ENCODE measurements around the gene CDC25B.

Gene CDC25B

DNA sequence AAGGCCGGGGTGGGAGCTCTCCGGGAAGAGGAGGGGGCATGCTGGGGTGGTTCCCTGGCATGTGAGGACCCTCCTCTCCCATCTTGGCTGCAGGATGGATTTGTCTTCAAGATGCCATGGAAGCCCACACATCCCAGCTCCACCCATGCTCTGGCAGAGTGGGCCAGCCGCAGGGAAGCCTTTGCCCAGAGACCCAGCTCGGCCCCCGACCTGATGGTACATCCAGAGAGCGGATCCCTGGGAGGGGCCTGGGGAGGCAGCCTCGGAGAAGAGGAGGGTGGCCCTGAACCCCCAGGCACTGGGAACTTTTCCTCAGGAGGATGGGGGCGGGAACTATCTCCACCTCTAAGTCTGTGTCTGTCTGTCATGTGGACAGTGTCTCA is 4.8 kb downstream of the CDC25B start:
- H3K9me3 ChIP-seq (ENCODE audit: control insufficient read depth, insufficient read depth, low read length): no peaks in the 10 kb centered on the region
- no peak overlapping the region for H3K9ac ChIP-seq (ENCODE audit: low read depth, low read length)
- H3K4me1 ChIP-seq (ENCODE audit: insufficient read depth, low read length): peaks cover 37% of the 10 kb centered on the region
- no peaks in the 10 kb centered on the region for H3K36me3 ChIP-seq (ENCODE audit: insufficient read depth, low read length)

DNA sequence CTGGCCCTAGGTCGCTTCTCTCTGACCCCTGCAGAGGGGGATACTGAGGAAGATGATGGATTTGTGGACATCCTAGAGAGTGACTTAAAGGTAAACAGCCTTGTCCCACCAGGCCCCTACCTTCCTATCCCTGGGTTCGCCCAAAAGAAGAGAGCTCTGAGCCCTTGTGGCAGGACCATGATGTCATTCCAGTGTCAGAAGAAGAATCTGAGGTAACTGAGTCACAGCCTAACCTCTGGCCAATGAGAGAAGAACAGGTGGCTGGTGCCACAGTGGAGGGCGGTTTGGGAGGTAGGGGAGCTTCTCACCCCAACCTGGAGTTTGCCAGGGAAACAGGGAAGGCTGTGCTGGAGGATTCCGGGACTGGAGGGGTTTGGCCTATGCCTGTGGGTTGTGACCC is 5.2 kb downstream of the CDC25B start:
- H3K4me1 ChIP-seq (ENCODE audit: insufficient read depth, low read length): peaks cover 37% of the 10 kb centered on the region
- no peak overlapping the region for H3K9ac ChIP-seq (ENCODE audit: low read depth, low read length)
- H3K9me3 ChIP-seq (ENCODE audit: control insufficient read depth, insufficient read depth, low read length): no peaks in the 10 kb centered on the region
- no peaks in the 10 kb centered on the region for H3K36me3 ChIP-seq (ENCODE audit: insufficient read depth, low read length)

DNA sequence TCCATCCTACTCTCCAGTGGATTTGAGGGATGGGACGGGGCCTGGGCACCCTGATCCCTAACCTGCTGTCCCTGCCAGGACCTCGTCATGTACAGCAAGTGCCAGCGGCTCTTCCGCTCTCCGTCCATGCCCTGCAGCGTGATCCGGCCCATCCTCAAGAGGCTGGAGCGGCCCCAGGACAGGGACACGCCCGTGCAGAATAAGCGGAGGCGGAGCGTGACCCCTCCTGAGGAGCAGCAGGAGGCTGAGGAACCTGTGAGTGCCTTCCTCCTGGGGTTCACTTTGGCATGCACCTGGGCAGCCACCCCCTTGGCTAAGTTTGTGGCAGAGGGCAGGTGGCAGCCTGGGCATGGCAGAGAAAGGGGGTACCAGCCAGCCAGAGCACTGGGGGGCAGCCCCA is 5.7 kb downstream of the CDC25B start:
- H3K9ac ChIP-seq (ENCODE audit: low read depth, low read length): no peak overlapping the region
- H3K36me3 ChIP-seq (ENCODE audit: insufficient read depth, low read length): no peaks in the 10 kb centered on the region
- H3K4me1 ChIP-seq (ENCODE audit: insufficient read depth, low read length): peaks cover 37% of the 10 kb centered on the region
- no peaks in the 10 kb centered on the region for H3K9me3 ChIP-seq (ENCODE audit: control insufficient read depth, insufficient read depth, low read length)

DNA sequence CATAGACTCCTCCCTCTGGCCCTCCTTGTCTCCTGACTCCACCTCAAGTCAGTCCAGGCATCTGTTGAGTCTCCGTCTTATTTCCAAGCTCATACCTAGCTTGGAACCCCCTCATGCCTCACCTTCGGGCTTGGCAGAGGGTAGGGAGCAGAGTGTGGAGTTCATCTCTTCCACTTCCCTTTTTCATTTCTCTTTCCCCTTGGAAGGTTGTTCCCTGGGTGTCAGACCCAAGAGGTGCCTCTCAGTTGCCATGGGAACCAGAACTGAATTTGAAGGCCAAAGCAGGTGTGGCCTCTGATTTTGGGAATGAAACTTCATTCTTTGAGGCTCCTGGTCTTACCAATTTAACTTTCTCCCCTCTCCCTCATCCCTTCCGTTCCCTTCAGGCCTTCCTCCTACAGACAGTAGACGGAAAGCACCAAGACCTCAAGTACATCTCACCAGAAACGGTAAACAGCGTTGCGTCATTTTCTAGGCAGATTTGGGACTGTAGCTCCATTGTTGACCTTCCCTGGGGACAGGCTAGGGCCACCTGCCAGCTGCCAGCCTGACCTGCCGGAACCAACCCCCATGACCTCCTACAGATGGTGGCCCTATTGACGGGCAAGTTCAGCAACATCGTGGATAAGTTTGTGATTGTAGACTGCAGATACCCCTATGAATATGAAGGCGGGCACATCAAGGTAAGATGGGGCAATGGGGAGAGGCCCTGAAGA is 6.6 kb downstream of the CDC25B start:
- no peaks in the 10 kb centered on the region for H3K9me3 ChIP-seq (ENCODE audit: control insufficient read depth, insufficient read depth, low read length)
- peaks cover 40% of the 10 kb centered on the region for H3K4me1 ChIP-seq (ENCODE audit: insufficient read depth, low read length)
- H3K9ac ChIP-seq (ENCODE audit: low read depth, low read length): no peak overlapping the region
- no peaks in the 10 kb centered on the region for H3K36me3 ChIP-seq (ENCODE audit: insufficient read depth, low read length)

DNA sequence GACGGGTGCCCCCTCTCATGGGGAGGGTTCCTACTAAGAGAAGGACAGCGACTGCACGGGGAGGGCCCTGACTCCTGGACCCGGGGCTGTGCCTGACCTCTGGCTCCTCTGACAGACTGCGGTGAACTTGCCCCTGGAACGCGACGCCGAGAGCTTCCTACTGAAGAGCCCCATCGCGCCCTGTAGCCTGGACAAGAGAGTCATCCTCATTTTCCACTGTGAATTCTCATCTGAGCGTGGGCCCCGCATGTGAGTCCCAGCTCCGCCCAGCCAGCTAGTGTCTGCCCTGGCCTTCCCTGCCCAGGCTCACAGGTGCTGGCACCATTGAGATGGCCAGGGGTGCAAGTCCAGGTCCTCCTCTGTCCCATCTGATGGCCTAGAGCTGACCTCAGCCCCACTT is 7.2 kb downstream of the CDC25B start:
- Histone ChIP-seq H3K9ac (ENCODE audit: low read depth, low read length) (no peak overlapping the region), H3K36me3 (ENCODE audit: insufficient read depth, low read length) (no peaks in the 10 kb centered on the region), H3K9me3 (ENCODE audit: control insufficient read depth, insufficient read depth, low read length) (no peaks in the 10 kb centered on the region), H3K4me1 (ENCODE audit: insufficient read depth, low read length) (peaks cover 40% of the 10 kb centered on the region)

DNA sequence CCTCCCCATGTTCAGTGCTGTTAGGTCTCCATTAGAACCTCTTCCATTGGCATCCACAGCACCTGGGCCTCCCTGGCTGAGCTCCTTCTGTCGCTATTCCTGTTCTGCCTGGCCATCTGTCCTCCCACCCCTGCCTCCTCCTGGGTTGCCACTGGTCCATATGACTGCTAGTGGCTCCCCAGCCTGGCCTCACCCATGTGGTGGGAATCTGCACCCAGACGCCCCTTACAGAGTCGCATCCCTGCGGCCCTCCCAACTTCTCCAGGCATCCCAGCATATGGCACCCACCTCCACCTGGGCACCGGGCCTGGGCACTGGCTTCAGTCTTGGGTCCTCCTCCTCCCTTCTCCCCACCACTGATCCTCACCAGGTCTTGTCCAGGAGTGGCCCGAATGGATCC is 7.7 kb downstream of the CDC25B start:
- peaks cover 38% of the 10 kb centered on the region for H3K4me1 ChIP-seq (ENCODE audit: insufficient read depth, low read length)
- H3K9me3 ChIP-seq (ENCODE audit: control insufficient read depth, insufficient read depth, low read length): no peaks in the 10 kb centered on the region
- H3K36me3 ChIP-seq (ENCODE audit: insufficient read depth, low read length): no peaks in the 10 kb centered on the region
- H3K9ac ChIP-seq (ENCODE audit: low read depth, low read length): no peak overlapping the region

DNA sequence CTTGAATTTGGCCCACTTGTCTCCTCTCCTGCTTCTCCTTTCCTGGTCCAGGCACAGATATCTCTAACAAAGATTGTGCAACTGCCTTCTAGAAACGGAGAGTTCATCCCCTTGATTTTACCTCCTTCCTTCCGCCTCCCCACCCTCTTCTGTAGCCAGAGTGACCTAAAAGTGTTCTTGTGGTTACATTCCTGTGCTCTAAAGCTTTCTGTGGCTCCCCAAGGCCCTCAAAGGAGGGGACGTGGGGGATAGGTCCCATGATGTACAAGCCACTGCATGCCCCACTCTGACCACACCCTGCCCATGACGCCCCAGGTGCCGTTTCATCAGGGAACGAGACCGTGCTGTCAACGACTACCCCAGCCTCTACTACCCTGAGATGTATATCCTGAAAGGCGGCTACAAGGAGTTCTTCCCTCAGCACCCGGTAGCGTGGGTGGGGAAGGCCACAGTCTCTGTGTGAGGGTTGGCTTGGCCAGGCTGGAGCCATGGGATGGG is 8.2 kb downstream of the CDC25B start:
- Histone ChIP-seq H3K36me3 (ENCODE audit: insufficient read depth, low read length) (no peaks in the 10 kb centered on the region), H3K9me3 (ENCODE audit: control insufficient read depth, insufficient read depth, low read length) (no peaks in the 10 kb centered on the region), H3K4me1 (ENCODE audit: insufficient read depth, low read length) (peaks cover 34% of the 10 kb centered on the region), H3K9ac (ENCODE audit: low read depth, low read length) (no peak overlapping the region)

DNA sequence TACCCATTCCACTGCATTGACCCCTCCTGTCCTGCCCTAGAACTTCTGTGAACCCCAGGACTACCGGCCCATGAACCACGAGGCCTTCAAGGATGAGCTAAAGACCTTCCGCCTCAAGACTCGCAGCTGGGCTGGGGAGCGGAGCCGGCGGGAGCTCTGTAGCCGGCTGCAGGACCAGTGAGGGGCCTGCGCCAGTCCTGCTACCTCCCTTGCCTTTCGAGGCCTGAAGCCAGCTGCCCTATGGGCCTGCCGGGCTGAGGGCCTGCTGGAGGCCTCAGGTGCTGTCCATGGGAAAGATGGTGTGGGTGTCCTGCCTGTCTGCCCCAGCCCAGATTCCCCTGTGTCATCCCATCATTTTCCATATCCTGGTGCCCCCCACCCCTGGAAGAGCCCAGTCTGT is 8.7 kb downstream of the CDC25B start:
- Histone ChIP-seq H3K4me1 (ENCODE audit: insufficient read depth, low read length) (peaks cover 31% of the 10 kb centered on the region), H3K36me3 (ENCODE audit: insufficient read depth, low read length) (no peaks in the 10 kb centered on the region), H3K9ac (ENCODE audit: low read depth, low read length) (no peak overlapping the region)

DNA sequence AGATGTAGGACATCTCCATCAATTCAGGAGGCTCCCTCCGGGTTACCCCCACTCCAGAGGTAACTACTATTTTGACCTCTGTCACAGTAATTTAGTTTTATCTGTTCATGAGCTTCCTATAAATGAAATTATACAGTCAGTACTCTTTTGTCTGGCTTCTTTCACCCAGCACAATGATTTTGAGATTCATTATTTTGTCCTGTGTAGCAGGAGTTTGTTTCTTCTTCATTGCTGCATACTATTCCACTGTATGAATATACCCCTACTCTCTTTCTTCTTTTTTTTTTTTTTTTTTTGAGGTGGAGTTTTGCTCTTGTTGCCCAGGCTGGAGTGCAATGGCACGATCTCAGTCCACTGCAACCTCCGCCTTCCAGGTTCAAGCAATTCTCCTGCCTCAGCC is 12.4 kb downstream of the CDC25B start:
- H3K9ac ChIP-seq (ENCODE audit: low read depth, low read length): no peak overlapping the region
- no peaks in the 10 kb centered on the region for H3K36me3 ChIP-seq (ENCODE audit: insufficient read depth, low read length)
- H3K4me1 ChIP-seq (ENCODE audit: insufficient read depth, low read length): peaks cover 26% of the 10 kb centered on the region; the same call in 1 of the 2 replicates
- no peaks in the 10 kb centered on the region for H3K9me3 ChIP-seq (ENCODE audit: control insufficient read depth, insufficient read depth, low read length)

More for the DNA sequence above, 8.7 kb downstream of the CDC25B start:
- no peaks in the 10 kb centered on the region for H3K9me3 ChIP-seq (ENCODE audit: control insufficient read depth, insufficient read depth, low read length)

DNA sequence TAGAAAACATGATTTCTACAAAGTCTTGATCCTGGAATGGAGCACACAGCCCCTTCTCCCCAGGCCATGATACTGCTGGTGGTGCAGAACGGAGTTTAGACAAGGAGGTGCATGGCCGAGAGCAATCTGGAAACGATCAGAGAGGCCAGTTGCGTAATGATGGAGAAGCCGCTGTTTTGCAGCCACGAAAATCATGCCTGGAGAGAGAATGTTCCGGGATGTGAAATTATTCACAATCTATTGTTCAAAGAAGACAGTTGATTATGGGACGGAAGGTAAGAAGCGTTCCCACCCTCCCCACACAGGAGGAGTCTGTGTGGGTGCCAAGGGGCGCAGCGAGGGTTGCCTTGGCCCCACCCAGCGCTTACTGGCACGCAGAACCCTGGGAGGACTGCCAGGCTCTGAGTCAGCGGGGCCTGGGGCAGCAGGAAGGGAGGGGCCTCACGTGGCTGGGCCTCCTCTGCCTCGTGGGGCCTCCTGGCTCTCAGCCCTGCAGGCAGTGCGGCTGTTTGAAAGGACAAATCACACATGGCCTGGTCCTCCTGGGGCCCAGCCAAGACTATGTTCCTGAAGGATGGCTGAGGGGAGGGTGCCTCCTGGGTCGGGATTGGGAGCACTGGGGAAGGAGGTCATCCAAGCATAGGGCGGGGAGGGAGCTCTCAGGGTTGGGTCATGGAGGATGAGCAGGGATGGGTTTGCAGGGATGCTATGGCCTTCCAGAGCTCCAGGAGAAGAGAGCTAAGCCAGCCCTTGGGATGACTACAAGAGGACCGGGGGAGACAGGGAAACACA is 15.6 kb downstream of the CDC25B start:
- H3K4me1 ChIP-seq (ENCODE audit: insufficient read depth, low read length): peaks cover 31% of the 10 kb centered on the region
- no peak overlapping the region for H3K9ac ChIP-seq (ENCODE audit: low read depth, low read length)
- H3K9me3 ChIP-seq (ENCODE audit: control insufficient read depth, insufficient read depth, low read length): no peaks in the 10 kb centered on the region
- H3K36me3 ChIP-seq (ENCODE audit: insufficient read depth, low read length): no peaks in the 10 kb centered on the region

DNA sequence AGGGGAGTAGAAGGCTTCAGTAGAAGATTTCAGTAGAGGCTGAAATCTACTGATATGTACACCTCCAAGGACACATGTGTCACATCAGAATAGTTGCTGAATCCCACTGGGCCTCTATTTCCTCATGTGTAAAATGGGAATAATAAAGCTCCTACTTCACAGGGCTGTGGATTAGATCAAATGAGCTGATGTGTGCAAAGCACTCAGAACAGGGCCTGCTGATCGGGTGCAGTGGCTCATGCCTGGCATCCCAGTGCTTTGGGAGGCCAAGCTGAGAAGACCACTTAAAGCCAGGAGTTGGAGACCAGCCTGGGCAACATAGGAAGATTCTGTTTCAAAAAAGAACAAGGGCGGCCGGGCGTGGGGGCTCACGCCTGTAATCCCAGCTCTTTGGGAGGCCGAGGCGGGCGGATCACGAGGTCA is 16.2 kb downstream of the CDC25B start:
- Histone ChIP-seq H3K9me3 (ENCODE audit: control insufficient read depth, insufficient read depth, low read length) (no peaks in the 10 kb centered on the region), H3K36me3 (ENCODE audit: insufficient read depth, low read length) (no peaks in the 10 kb centered on the region), H3K9ac (ENCODE audit: low read depth, low read length) (no peak overlapping the region), H3K4me1 (ENCODE audit: insufficient read depth, low read length) (peaks cover 27% of the 10 kb centered on the region)

DNA sequence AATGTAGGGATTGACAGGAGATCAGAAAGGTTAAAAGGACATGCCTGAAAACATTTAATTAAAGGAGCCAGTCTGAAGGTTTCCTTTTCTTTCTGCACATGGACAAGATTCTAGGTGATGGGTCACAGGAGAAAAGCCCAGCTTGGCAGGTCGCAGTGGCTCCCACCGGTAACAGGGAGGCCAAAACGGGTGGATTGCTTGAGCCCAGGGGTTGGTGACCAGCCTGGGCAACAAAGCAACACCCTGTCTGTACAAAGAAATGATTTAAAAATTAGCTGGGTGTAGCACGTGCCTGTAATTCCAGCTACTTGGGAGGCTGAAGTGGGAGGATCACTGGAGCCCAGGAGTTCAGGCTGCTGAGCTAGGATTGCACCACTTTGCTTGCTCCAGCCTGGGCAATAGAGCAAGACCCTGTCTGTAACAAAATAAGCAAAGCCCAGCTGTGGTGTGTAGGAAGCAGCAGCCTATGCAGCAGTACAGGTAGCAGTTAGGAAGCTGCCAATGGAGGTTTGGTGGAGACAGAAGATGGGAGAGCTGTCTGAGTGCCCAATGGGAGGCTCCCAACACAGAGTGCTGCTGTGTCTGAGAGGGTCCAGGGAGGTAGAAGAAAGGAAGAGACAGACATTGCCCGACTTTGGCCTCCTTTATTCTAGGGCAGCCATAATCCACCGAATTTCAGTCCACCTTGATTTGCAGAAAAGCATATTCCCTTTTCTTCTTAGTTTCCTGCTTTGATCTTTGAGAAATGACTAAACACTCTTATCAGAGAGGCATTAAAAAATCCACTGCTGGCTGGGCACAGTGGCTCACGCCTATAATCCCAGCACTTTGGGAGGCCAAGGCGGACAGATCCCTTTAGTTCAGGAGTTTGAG is 17.1 kb downstream of the CDC25B start:
- H3K4me1 ChIP-seq (ENCODE audit: insufficient read depth, low read length): peaks cover 18% of the 10 kb centered on the region
- no peaks in the 10 kb centered on the region for H3K36me3 ChIP-seq (ENCODE audit: insufficient read depth, low read length)
- H3K9ac ChIP-seq (ENCODE audit: low read depth, low read length): no peak overlapping the region
- no peaks in the 10 kb centered on the region for H3K9me3 ChIP-seq (ENCODE audit: control insufficient read depth, insufficient read depth, low read length)

DNA sequence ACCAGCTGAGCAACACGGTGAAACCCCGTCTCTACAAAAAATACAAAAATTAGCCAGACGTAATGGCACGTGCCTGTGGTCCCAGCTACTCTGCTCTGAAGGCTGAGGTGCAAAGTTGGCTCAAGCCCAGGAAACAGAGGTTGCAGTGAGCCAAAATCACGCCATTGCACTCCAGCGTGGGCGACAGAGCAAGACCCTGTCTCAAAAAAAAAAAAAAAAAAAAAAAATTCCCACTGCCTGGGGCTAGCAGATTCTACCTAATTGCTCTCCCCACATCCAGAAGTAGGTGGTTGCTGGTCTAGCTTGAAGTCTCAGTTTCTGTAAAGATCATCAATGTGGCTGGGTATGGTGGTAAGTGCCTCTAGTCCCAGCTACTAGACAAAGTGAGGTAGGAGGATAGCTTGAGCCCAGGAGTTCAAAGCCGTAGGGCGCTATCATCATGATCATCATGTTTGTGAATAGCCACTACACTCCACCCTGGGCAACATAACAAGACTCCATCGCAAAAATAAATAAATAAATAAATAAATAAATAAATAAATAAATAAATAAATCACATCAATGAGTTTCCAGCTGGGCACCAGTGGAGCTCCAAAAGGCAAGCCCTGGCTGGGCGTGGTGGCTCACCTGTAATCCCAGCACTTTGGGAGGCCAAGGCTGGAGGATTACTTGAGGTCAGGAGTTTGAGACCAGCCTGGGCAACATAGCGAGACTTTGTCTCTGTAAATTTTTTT is 17.9 kb downstream of the CDC25B start:
- peaks cover 15% of the 10 kb centered on the region for H3K4me1 ChIP-seq (ENCODE audit: insufficient read depth, low read length)
- no peak overlapping the region for H3K9ac ChIP-seq (ENCODE audit: low read depth, low read length)
- no peaks in the 10 kb centered on the region for H3K36me3 ChIP-seq (ENCODE audit: insufficient read depth, low read length)
- no peaks in the 10 kb centered on the region for H3K9me3 ChIP-seq (ENCODE audit: control insufficient read depth, insufficient read depth, low read length)

All from ES-I3 (cell line).